ENCODE measurements around the gene ASPA.

ASPA gene

DNA sequence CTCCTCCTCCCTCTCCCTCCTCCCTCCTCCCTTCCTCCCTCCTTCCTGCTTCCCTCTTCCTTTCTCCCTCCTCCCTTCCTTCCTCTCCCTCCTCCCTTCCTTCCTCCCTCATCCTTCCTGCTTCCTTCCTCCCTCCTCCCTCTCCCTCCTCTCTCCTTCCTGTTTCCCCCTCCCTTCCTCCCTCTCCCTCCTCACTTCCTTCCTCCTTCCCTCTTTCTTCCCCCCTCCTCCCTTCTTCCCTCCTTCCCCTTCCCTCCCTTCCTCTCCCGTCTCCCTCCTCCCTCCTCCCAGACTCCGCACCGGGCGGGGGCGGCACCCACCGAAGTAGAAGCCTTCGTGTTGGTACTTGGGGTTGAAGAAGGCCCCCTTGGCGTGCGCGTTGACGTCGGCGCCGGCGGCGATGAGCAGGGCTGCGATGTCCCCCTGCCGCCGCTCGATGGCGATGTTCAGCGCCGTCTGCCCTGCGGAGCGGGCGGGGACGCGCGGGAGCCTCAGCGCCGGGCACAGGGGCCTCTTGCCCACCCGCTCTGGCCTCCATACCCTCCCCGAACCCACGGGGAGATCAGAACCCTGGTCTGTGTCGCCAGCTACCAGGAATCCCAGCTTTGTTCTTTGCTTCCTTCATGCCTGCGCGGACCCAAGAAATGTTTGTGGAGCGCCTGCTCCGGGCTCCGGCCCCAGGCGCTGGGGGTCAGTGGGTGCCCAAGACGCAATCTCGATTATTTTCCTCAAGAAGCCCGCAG lies 59.6 kb downstream of the ASPA start:
- no peak for DNase-seq

DNA sequence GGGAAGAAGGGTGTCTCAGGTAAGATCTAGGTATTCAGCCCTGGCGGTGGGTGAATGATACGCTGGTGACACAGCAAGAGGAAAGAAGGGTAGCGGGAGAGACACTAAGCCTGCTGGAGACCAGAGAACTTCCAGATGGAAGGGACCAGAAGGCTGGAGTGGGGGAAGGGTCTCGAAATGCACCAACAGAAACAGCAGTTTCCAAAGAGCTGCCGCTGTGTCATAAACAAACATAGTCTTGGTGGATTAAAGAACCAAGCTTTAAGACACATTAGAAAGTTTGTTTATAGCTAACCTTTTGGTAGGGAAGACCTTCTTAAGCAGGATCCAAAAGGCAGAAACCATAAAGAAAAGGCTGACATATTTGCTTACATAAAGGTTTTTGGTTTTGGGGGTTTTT lies 60.9 kb downstream of the ASPA start:
- DNase-seq = no peak

DNA sequence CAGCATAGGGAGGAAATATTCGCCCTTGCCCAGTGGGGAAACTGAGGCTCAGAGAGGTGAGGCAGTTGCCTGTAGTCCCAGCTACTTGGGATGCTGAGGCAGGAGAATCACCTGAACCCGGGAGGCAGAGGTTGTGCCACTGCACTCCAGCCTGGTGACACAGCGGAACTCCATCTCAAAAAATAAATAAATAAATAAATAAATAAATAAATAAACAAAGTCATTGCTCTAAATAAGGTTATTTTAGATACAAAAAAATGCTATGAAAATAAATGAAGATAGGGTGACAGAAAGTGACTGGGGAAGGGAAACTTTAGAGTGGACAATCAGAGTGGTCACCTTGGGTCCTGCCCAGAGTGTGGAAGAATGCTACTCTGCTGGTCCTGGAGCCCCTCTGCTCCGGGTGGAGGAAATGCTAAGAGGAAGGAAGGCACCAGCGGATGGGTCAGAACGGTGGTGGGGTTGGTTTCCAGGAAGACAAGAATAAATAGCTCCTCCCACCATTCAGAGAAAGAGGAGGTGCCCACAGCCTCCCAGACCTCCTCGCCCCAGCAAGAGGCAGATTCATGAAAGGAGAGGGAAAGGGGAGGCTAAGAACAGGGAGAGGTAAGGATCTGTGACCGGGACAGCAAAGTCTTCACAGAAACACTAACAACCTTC lies 64.2 kb downstream of the ASPA start:
- no peak for DNase-seq

DNA sequence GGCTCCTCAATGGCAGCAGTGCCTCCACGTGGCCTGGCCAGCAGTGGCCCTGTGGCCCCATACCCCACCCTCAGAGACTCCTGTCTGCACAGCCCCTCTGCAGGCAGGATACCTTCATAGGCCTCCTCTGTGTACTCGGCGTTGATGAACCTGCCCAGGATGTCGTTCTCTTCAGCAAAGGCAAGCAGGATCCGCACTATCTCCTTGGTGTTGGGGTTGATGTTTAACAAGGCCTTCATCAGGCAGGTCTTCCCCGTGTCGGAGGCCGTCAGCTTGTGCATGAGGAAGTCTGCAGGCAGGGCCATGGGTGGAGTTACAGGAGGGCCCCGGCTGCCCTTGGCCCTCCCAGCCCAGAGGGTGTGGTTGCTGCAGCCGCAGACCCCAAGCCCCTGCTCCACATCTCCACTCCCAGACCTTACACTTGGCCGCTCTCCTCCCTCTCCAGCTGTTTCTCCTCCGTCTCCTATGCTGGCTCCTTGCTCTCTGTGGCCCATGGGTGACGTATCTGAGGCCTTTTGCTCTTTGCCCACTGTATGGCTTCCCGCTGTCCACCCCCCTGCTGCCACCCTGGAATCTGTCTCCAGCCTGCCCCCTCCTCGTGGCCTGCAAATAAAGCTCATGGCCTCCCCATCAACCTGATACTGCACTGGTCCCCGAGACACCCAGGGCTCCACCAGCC lies 66.8 kb downstream of the ASPA start:
- DNase-seq = no peak

- no peak for DNase-seq
Measured at GRCh38 chr17:3543453-3543852, 67.7 kb downstream of the ASPA start.

DNA sequence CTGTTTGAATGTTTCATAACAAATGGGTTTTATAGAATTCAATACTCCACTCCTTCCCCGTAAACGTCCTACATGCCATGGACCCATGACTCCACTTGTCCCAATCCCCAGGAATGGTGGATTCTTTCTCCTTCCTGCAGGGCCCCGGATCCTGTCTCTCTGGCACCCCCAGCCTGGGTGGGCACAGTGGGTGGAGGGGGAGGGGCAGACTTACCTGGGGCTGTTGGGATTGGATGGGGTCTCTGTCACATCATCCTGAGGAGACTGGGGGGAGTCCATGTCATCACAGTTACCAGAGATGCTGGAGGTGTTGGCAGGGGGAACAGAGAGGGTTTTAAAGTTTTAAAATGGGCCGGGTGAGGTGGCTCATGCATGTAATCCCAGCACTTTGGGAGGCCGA lies 68.6 kb downstream of the ASPA start:
- no peak for DNase-seq

GRCh38 chr17:3545151-3545550 lies 69.4 kb downstream of the ASPA start:
- DNase-seq = no peak

GRCh38 chr17:3546521-3546920 lies 70.7 kb downstream of the ASPA start:
- DNase-seq = no peak

DNA sequence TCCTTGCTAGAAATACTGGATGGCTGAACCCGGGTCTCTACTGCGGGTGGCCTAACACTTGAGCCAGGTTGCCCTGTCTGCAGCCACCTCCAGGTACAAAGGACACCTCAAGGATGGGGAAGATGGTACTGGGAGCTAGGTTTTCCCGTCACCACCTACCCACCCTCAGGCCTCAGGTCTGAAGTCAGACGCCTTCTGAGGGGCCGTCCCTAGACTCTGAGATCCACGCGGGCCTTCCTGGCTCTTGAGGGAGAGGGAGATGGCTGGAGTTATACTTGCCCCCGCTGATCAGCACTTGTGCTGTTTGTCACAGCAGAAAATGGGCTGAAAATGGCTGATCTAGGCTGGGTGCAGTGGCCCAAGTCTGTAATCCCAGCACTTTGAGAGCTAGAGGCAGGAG lies 71.2 kb downstream of the ASPA start:
- no peak for DNase-seq

- DNase-seq = no peak
Measured at GRCh38 chr17:3547628-3548027, 71.8 kb downstream of the ASPA start.

GRCh38 chr17:3549610-3550162 lies 73.9 kb downstream of the ASPA start:
- no peak for DNase-seq

DNA sequence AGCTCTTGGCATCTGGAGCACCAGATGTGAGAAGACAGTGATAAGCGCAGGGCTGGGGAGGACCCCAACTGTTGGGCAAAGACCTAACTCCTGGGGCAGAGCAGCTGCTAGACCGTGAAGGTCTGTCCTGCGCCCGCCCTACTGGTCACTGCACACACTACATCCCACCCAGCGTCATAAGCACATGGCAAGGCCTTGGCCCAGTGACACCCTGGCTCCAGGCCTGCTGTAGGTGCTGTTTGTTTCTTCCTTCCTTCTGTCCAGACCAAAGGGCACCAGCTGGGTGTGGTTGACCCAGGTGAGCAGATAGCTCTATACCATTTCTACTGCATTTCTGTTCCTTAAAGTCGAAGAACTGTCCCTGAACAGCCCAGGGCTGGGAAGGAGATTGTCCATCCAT lies 75.4 kb downstream of the ASPA start:
- DNase-seq = no peak

GRCh38 chr17:3552916-3553315 lies 77.1 kb downstream of the ASPA start:
- DNase-seq = no peak

Data from NK-92 treated with Interleukin-12 subunit alpha and Interleukin-12 subunit beta, amount 100 ng/mL, for 24 hours (cell line).